Hindlimb muscle (tissue), 1 donor: ENCODE results near the gene PTPRM. TPM values are rescaled to one million over a fixed set of nuclear protein-coding genes. Genes with fewer than 3 reads are reported as not detected.
"Not testable (repeated sequence)": the region's sequence is repeated elsewhere in the genome, so short reads cannot be mapped to it uniquely, and the experiment has no call there.

Source experiments
- DNase-seq: peaks from one replicate; pipeline ENCODE4 v3.0.0-alpha.2; 2013
- polyA plus RNA-seq: library from polyadenylated mRNA; unstranded; fragments of 120-200 nt; gene quantifications from one replicate; pipeline ENCODE4 v1.2.1, GENCODE V29; 2013; ENCODE audit not compliant: insufficient read length

Gene PTPRM
- polyA plus RNA-seq, 1 donor: 80.2 TPM

- no peak for DNase-seq
Measured at GRCh38 chr18:7955175-7955574, 388.1 kb downstream of the PTPRM start.

- DNase-seq: no peak
Measured at GRCh38 chr18:7957297-7957696, 390.2 kb downstream of the PTPRM start.

GRCh38 chr18:7958081-7958896 is 391.2 kb downstream of the PTPRM start:
- DNase-seq: no peak

- no peak for DNase-seq
Measured at GRCh38 chr18:7958897-7959146, 391.7 kb downstream of the PTPRM start.

GRCh38 chr18:7966682-7967081 is 399.6 kb downstream of the PTPRM start:
- not testable (repeated sequence) for DNase-seq

- DNase-seq: no peak
Measured at GRCh38 chr18:7974200-7974874, 407.2 kb downstream of the PTPRM start.

- no peak for DNase-seq
Measured at GRCh38 chr18:7977897-7978296, 410.8 kb downstream of the PTPRM start.

GRCh38 chr18:7978834-7979233 is 411.7 kb downstream of the PTPRM start:
- no peak for DNase-seq

- no peak for DNase-seq
Measured at GRCh38 chr18:7979714-7980113, 412.6 kb downstream of the PTPRM start.

GRCh38 chr18:7980136-7980535 is 413.0 kb downstream of the PTPRM start:
- no peak for DNase-seq

- DNase-seq: no peak
Measured at GRCh38 chr18:7980656-7981055, 413.5 kb downstream of the PTPRM start.

- no peak for DNase-seq
Measured at GRCh38 chr18:7982216-7982615, 415.1 kb downstream of the PTPRM start.

- no peak for DNase-seq
Measured at GRCh38 chr18:7987284-7987976, 420.3 kb downstream of the PTPRM start.

- no peak for DNase-seq
Measured at GRCh38 chr18:7990670-7991069, 423.6 kb downstream of the PTPRM start.

GRCh38 chr18:8001711-8002301 is 434.7 kb downstream of the PTPRM start:
- DNase-seq: no peak

- no peak for DNase-seq
Measured at GRCh38 chr18:8003878-8004675, 437.0 kb downstream of the PTPRM start.

GRCh38 chr18:8004792-8005191 is 437.7 kb downstream of the PTPRM start:
- no peak for DNase-seq

- no peak for DNase-seq
Measured at GRCh38 chr18:8005870-8006569, 438.9 kb downstream of the PTPRM start.

GRCh38 chr18:8006979-8007378 is 439.9 kb downstream of the PTPRM start:
- DNase-seq: no peak

GRCh38 chr18:8008033-8008432 is 440.9 kb downstream of the PTPRM start:
- DNase-seq: no peak

GRCh38 chr18:8011361-8011760 is 444.2 kb downstream of the PTPRM start:
- no peak for DNase-seq

- DNase-seq: no peak
Measured at GRCh38 chr18:8011906-8012305, 444.8 kb downstream of the PTPRM start.
